WERI-Rb-1 (cell line): ENCODE measurements around the gene GOLM1.
"Not testable (repeated sequence)": the region's sequence is repeated elsewhere in the genome, so short reads cannot be mapped to it uniquely, and the experiment has no call there.

Source experiments
- DNase-seq: peaks from one replicate; pipeline ENCODE4 v3.0.0-alpha.2; 2020
- H3K27ac ChIP-seq: fragments of 250-450 bp; sonication (Bioruptor Pico); 2 replicates; pipeline ENCODE4 v1.5.1; 2020; ENCODE audit warnings: mild to moderate bottlenecking, moderate library complexity
- H3K27me3 ChIP-seq: fragments of 250-450 bp; sonication (Bioruptor Pico); 2 replicates; pipeline ENCODE4 v1.5.1; 2021; ENCODE audit warnings: mild to moderate bottlenecking, low read depth, moderate library complexity; ENCODE audit not compliant: insufficient read depth, severe bottlenecking
- H3K36me3 ChIP-seq: fragments of 250-450 bp; sonication (Bioruptor Pico); 2 replicates; pipeline ENCODE4 v1.5.1; 2020; ENCODE audit warnings: mild to moderate bottlenecking, moderate library complexity
- H3K4me3 ChIP-seq: 2 replicates; pipeline ENCODE4 v1.5.1; 2011; ENCODE audit warnings: low read depth, mild to moderate bottlenecking, control low read depth, low read length
- H3K9me3 ChIP-seq: fragments of 250-450 bp; sonication (Bioruptor Pico); 2 replicates; pipeline ENCODE4 v1.5.1; 2021; ENCODE audit warnings: mild to moderate bottlenecking, moderate library complexity; ENCODE audit not compliant: severe bottlenecking
- CTCF ChIP-seq: IDR thresholded peaks from 2 replicates; pipeline ENCODE4 v1.5.1; 2011; ENCODE audit warnings: low read depth, mild to moderate bottlenecking, control low read depth, inconsistent platforms, low read length

GOLM1 gene

GRCh38 chr9:86098824-86099700 lies at the start of gene GOLM1:
Gene GOLM1, minus strand, starts transcription at chr9:86099558. Its CDS starts 20,238 bp downstream, at chr9:86079320.
- H3K27ac ChIP-seq, result peak within 1 kb of the TSS; percentile 78
- 0 out of 2 replicates have a peak, but pooled peaks have one; percentile 17 for TF ChIP-seq CTCF
- DNase-seq, result peak; percentile 63
- H3K27me3 ChIP-seq, result no peaks in the 10 kb centered on the region
- no peaks in the 10 kb centered on the region for H3K9me3 ChIP-seq
- H3K4me3 ChIP-seq, result peak within 1 kb of the TSS; percentile 92
- H3K36me3 ChIP-seq, result no peaks in the 10 kb centered on the region; the same call in 1 of the 2 replicates

GRCh38 chr9:86146671-86147070 lies 47.3 kb upstream of the GOLM1 start:
- not testable (repeated sequence) for H3K36me3 ChIP-seq, DNase-seq, H3K27me3 ChIP-seq, H3K9me3 ChIP-seq, H3K4me3 ChIP-seq, H3K27ac ChIP-seq

GRCh38 chr9:86145960-86146359 lies 46.6 kb upstream of the GOLM1 start:
- not testable (repeated sequence) for H3K27ac ChIP-seq, H3K4me3 ChIP-seq, DNase-seq, H3K36me3 ChIP-seq, H3K27me3 ChIP-seq, H3K9me3 ChIP-seq

- no peaks in the 10 kb centered on the region for H3K27me3 ChIP-seq
- H3K4me3 ChIP-seq, result no peak overlapping the region
- H3K36me3 ChIP-seq, result no peaks in the 10 kb centered on the region
- TF ChIP-seq CTCF, result no peak
- DNase-seq, result no peak
- peaks cover 4% of the 10 kb centered on the region for H3K9me3 ChIP-seq
- H3K27ac ChIP-seq, result no peak overlapping the region
Measured at GRCh38 chr9:86142973-86143372, 43.6 kb upstream of the GOLM1 start.

- Histone ChIP-seq H3K27ac (no peak overlapping the region), H3K9me3 (no peaks in the 10 kb centered on the region), H3K4me3 (no peak overlapping the region), H3K36me3 (no peaks in the 10 kb centered on the region), H3K27me3 (no peaks in the 10 kb centered on the region)
- no peak for TF ChIP-seq CTCF
- DNase-seq, result no peak
Measured at GRCh38 chr9:86141843-86142242, 42.5 kb upstream of the GOLM1 start.

GRCh38 chr9:86135371-86135770 lies 36.0 kb upstream of the GOLM1 start:
- H3K36me3 ChIP-seq, result no peaks in the 10 kb centered on the region
- H3K27ac ChIP-seq, result no peak overlapping the region
- DNase-seq, result no peak
- H3K9me3 ChIP-seq, result no peaks in the 10 kb centered on the region
- H3K27me3 ChIP-seq, result no peaks in the 10 kb centered on the region
- TF ChIP-seq CTCF, result no peak
- no peak overlapping the region for H3K4me3 ChIP-seq

- no peak for TF ChIP-seq CTCF
- H3K36me3 ChIP-seq, result no peaks in the 10 kb centered on the region
- no peak overlapping the region for H3K4me3 ChIP-seq
- DNase-seq, result no peak
- no peaks in the 10 kb centered on the region for H3K9me3 ChIP-seq
- no peak overlapping the region for H3K27ac ChIP-seq
- no peaks in the 10 kb centered on the region for H3K27me3 ChIP-seq
Measured at GRCh38 chr9:86134361-86134760, 35.0 kb upstream of the GOLM1 start.
